MCF 10A (cell line): ENCODE results near the gene SH3TC2. TPM values are rescaled to one million over a fixed set of nuclear protein-coding genes. Genes with fewer than 3 reads are reported as not detected.
A peak's percentile ranks its signal among the peaks of the same experiment; 100 is the strongest.

ENCODE experiments used
- BruUV-seq: library from RNA; stranded (reverse); fragments of 400-500 nt; replicated peaks from 2 replicates; lab custom pipeline; 2021; lab: Mats Ljungman, UMichigan
- CTCF ChIA-PET: fragments of 300-600 bp; sonication (Branson Sonifier 250); formaldehyde crosslinking; extraction: SDS; loops from one replicate; lab custom pipeline; 2021; ENCODE audit warnings: antibody characterized with exemption, inconsistent platforms; lab: Yijun Ruan, JAX
- POLR2A ChIA-PET: fragments of 300-600, 350-650 bp; sonication (Branson Sonifier 250); formaldehyde crosslinking; extraction: SDS; loops from one replicate; lab custom pipeline; 2020; ENCODE audit warnings: antibody characterized with exemption, inconsistent platforms; lab: Yijun Ruan, JAX
- DNase-seq: peaks from one replicate; pipeline ENCODE4 v3.0.0-alpha.2; 2018; ENCODE audit not compliant: unreplicated experiment
- H3K27ac Mint-ChIP-seq: one replicate; pipeline ENCODE4 v1.8.0; 2022; ENCODE audit warnings: mild to moderate bottlenecking, low read depth, mixed read lengths; ENCODE audit not compliant: unreplicated experiment
- H3K27me3 Mint-ChIP-seq: one replicate; pipeline ENCODE4 v1.8.0; 2022; ENCODE audit warnings: mixed read lengths; ENCODE audit not compliant: insufficient read depth, unreplicated experiment
- H3K36me3 Mint-ChIP-seq: one replicate; pipeline ENCODE4 v1.8.0; 2022; ENCODE audit warnings: mild to moderate bottlenecking, moderate library complexity, mixed read lengths; ENCODE audit not compliant: insufficient read depth, unreplicated experiment
- H3K4me1 Mint-ChIP-seq: one replicate; pipeline ENCODE4 v1.8.0; 2022; ENCODE audit warnings: mixed read lengths; ENCODE audit not compliant: insufficient read depth, unreplicated experiment
- H3K4me3 Mint-ChIP-seq: one replicate; pipeline ENCODE4 v1.8.0; 2022; ENCODE audit warnings: mild to moderate bottlenecking, moderate library complexity, mixed read lengths; ENCODE audit not compliant: unreplicated experiment
- H3K9me3 Mint-ChIP-seq: one replicate; pipeline ENCODE4 v1.8.0; 2022; ENCODE audit warnings: mixed read lengths; ENCODE audit not compliant: unreplicated experiment
- CTCF ChIP-seq: fragments of 200-600 bp; IDR thresholded peaks from one replicate; pipeline ENCODE4 v1.8.0; 2022; ENCODE audit warnings: antibody characterized with exemption, mild to moderate bottlenecking; ENCODE audit not compliant: unreplicated experiment
- intact Hi-C: fragments of 100-400 bp; cut with micrococcal nuclease; formaldehyde crosslinking; loops from 2 replicates; pipeline ENCODE4 v1.14.1; 2022
- total RNA-seq: library from RNA; stranded (reverse); gene quantifications from 2 replicates; pipeline ENCODE4 v1.2.3, GENCODE V29; 2022

Gene SH3TC2
- total RNA-seq, 1 experiment from 2014 or later, result 6.2 TPM

- DNase-seq, result peak; percentile 94
- no TSS peak for BruUV-seq
- ChIA-PET CTCF (interaction anchor here (0.6 to 38.9 kb wide), 27 partner anchors 8 to 822 kb away, joined by 3 to 1118 read pairs (median 5); partner anchors contain the start of genes ABLIM3 and ADRB2), POLR2A (interaction anchor here (0.6 to 28.1 kb wide), 16 partner anchors 9 to 269 kb away, joined by 3 to 1127 read pairs (median 7); partner anchors contain the start of gene ADRB2)
- intact Hi-C loops, result loop anchor here (1.0 to 10.0 kb wide), 4 partner anchors 37 to 263 kb away; partner anchors contain the start of gene ADRB2
- Mint-ChIP-seq H3K4me1 (peaks cover 60% of the 10 kb centered on the region), H3K4me3 (peak overlapping the region; percentile 28), H3K36me3 (no peaks in the 10 kb centered on the region), H3K27ac (peak overlapping the region; percentile 50), H3K9me3 (no peaks in the 10 kb centered on the region), H3K27me3 (no peaks in the 10 kb centered on the region)
- TF ChIP-seq CTCF, result no peak
Measured at GRCh38 chr5:149002053-149002452, 60.8 kb downstream of the SH3TC2 start.

GRCh38 chr5:149001162-149001561 lies 61.7 kb downstream of the SH3TC2 start:
- POLR2A ChIA-PET, result interaction anchor here (1.3 to 28.1 kb wide), 10 partner anchors 10 to 173 kb away, joined by 3 to 1127 read pairs (median 16); partner anchors contain the start of gene ADRB2
- peaks cover 65% of the 10 kb centered on the region for H3K4me1 Mint-ChIP-seq
- H3K36me3 Mint-ChIP-seq, result no peaks in the 10 kb centered on the region
- no TSS peak for BruUV-seq
- TF ChIP-seq CTCF, result no peak
- peak; percentile 57 for DNase-seq
- intact Hi-C loops, result loop anchor here (10.0 kb wide), 1 partner anchor 264 kb away; no protein-coding TSS in a partner anchor
- H3K27ac Mint-ChIP-seq, result peak overlapping the region; percentile 50
- no peaks in the 10 kb centered on the region for H3K9me3 Mint-ChIP-seq
- peak overlapping the region; percentile 3 for H3K4me3 Mint-ChIP-seq
- no peaks in the 10 kb centered on the region for H3K27me3 Mint-ChIP-seq
- CTCF ChIA-PET, result interaction anchor here (1.0 to 38.9 kb wide), 13 partner anchors 27 to 264 kb away, joined by 3 to 1118 read pairs (median 49); partner anchors contain the start of gene ADRB2

- Mint-ChIP-seq H3K36me3 (no peaks in the 10 kb centered on the region), H3K4me1 (peaks cover 65% of the 10 kb centered on the region), H3K4me3 (no peak overlapping the region), H3K9me3 (no peaks in the 10 kb centered on the region), H3K27me3 (no peaks in the 10 kb centered on the region), H3K27ac (peak overlapping the region; percentile 13)
- POLR2A ChIA-PET, result interaction anchor here (0.7 to 28.1 kb wide), 8 partner anchors 9 to 270 kb away, joined by 3 to 1127 read pairs (median 26); partner anchors contain the start of gene ADRB2
- CTCF ChIA-PET, result interaction anchor here (0.9 to 38.9 kb wide), 13 partner anchors 8 to 262 kb away, joined by 3 to 1118 read pairs (median 49); partner anchors contain the start of gene ADRB2
- intact Hi-C loops, result loop anchor here (10.0 kb wide), 1 partner anchor 265 kb away; no protein-coding TSS in a partner anchor
- TF ChIP-seq CTCF, result no peak
- no TSS peak for BruUV-seq
- DNase-seq, result no peak
Measured at GRCh38 chr5:148999741-149000140, 63.1 kb downstream of the SH3TC2 start.

- Mint-ChIP-seq H3K27me3 (no peaks in the 10 kb centered on the region), H3K27ac (peak overlapping the region; percentile 73), H3K9me3 (no peaks in the 10 kb centered on the region), H3K4me1 (peaks cover 60% of the 10 kb centered on the region), H3K36me3 (no peaks in the 10 kb centered on the region), H3K4me3 (no peak overlapping the region)
- TF ChIP-seq CTCF, result peak; percentile 79
- POLR2A ChIA-PET, result interaction anchor here (0.9 to 28.1 kb wide), 11 partner anchors 7 to 265 kb away, joined by 3 to 1127 read pairs (median 7); partner anchors contain the start of gene ADRB2
- no TSS peak for BruUV-seq
- CTCF ChIA-PET, result interaction anchor here (0.6 to 38.9 kb wide), 24 partner anchors 9 to 556 kb away, joined by 3 to 1118 read pairs (median 5); partner anchors contain the start of gene ADRB2
- peak; percentile 93 for DNase-seq
- intact Hi-C loops, result loop anchor here (1.0 kb wide), 8 partner anchors 33 to 265 kb away; partner anchors contain the start of gene ADRB2
Measured at GRCh38 chr5:148998174-148998797, 64.6 kb downstream of the SH3TC2 start.
